Measurements from ENCODE around the gene BICC1.

DNA sequence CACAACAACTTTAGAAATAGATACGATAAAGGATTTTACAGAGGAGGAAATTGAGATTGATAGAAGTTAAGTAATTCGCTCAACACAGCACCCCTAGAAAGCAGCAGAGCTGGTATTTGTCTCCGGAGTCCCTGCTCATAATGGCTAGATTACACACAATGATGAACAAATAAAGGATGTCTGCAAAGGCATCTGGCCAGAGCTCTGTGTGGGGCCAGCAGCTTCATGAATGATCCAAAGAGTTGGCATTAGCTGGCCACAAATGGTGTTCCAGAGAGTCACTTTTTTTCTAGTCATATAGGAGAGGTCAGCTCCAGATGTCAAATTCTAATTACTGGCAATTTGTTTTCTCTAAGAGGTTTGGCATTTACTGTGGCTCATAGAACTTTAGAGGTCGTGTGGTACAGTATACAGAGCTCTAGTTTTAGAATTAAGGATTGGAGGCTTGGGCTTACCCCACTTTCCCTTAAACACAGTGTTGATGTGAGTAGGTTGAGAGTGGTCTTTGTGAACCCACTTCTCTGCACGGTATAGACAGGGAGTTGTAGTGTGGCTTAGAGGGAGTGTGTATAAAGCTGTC is 186.2 kb downstream of the BICC1 start:
- TF ChIP-seq EZH2phosphoT487 (IDR thresholded peaks at IDR 0.05; ENCODE audit: borderline replicate concordance, low read length): no peak
- TF ChIP-seq, protein P1, sequence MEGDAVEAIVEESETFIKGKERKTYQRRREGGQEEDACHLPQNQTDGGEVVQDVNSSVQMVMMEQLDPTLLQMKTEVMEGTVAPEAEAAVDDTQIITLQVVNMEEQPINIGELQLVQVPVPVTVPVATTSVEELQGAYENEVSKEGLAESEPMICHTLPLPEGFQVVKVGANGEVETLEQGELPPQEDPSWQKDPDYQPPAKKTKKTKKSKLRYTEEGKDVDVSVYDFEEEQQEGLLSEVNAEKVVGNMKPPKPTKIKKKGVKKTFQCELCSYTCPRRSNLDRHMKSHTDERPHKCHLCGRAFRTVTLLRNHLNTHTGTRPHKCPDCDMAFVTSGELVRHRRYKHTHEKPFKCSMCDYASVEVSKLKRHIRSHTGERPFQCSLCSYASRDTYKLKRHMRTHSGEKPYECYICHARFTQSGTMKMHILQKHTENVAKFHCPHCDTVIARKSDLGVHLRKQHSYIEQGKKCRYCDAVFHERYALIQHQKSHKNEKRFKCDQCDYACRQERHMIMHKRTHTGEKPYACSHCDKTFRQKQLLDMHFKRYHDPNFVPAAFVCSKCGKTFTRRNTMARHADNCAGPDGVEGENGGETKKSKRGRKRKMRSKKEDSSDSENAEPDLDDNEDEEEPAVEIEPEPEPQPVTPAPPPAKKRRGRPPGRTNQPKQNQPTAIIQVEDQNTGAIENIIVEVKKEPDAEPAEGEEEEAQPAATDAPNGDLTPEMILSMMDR (conservative IDR thresholded peaks at IDR 0.05; ENCODE audit: low read depth, low read length): no peak

Measured in PC-3 (cell line).